GM23338 (cell line): ENCODE results near the gene CNTNAP4.

Source experiments
- CREB1 ChIP-seq: fragments of 250-450 bp; sonication (Bioruptor Pico); IDR thresholded peaks from 2 replicates; pipeline ENCODE4 v1.5.0; 2020; ENCODE audit warnings: low read depth, mild to moderate bottlenecking, moderate library complexity
- CTCF ChIP-seq, 2 experiments: fragments of 200-600 bp in 1 of 2; sonication (generic) in 1 of 2; conservative IDR thresholded peaks; 2 replicates each; pipeline versions ENCODE4 v1.5.1 to v1.6.1; 2016 to 2017; ENCODE audit warnings: antibody characterized with exemption in 2 of 2, low read depth in 2 of 2, mild to moderate bottlenecking in 2 of 2, moderate library complexity in 1 of 2
- ETS1 ChIP-seq: IDR thresholded peaks from 2 replicates; pipeline ENCODE4 v1.6.1; 2016; ENCODE audit warnings: antibody characterized with exemption
- EZH2 ChIP-seq: fragments of 200-600 bp; sonication (generic); IDR thresholded peaks from one replicate; pipeline ENCODE4 v1.8.0; 2017; ENCODE audit warnings: antibody characterized with exemption, mild to moderate bottlenecking, low read depth; ENCODE audit not compliant: unreplicated experiment
- EZH2phosphoT487 ChIP-seq: fragments of 200-600 bp; sonication (generic); IDR thresholded peaks from one replicate; pipeline ENCODE4 v1.8.1; 2018; ENCODE audit warnings: antibody characterized with exemption; ENCODE audit not compliant: unreplicated experiment
- JUNB ChIP-seq: IDR thresholded peaks from one replicate; pipeline ENCODE4 v1.6.1; 2016; ENCODE audit warnings: antibody characterized with exemption; ENCODE audit not compliant: unreplicated experiment
- POLR2AphosphoS5 ChIP-seq: IDR thresholded peaks from 2 replicates; pipeline ENCODE4 v1.6.1; 2016; ENCODE audit warnings: antibody characterized with exemption, low read depth
- REST ChIP-seq: IDR thresholded peaks from one replicate; pipeline ENCODE4 v1.6.1; 2018; ENCODE audit warnings: antibody characterized with exemption; ENCODE audit not compliant: unreplicated experiment
- ZNF462 ChIP-seq: fragments of 250-450 bp; sonication (Bioruptor Pico); IDR thresholded peaks from 2 replicates; pipeline ENCODE4 v1.5.0; 2020; ENCODE audit warnings: mild to moderate bottlenecking, moderate library complexity

- TF ChIP-seq EZH2, result no peak
- no peak for TF ChIP-seq CTCF (conservative IDR thresholded peaks at IDR 0.05; ENCODE audit: low read depth in 2 of 2)
- TF ChIP-seq CREB1 (CRISPR knock-in tag), result no peak
- TF ChIP-seq POLR2AphosphoS5, result no peak
- no peak for TF ChIP-seq ETS1
- no peak for TF ChIP-seq REST
- TF ChIP-seq EZH2phosphoT487, result no peak
- TF ChIP-seq ZNF462 (CRISPR knock-in tag), result no peak
- TF ChIP-seq JUNB, result no peak
Observed at GRCh38 chr16:76371441-76371840, 94.2 kb downstream of the CNTNAP4 start.
